Forelimb muscle (tissue), 1 donor: ENCODE data around the gene FOXL2NB. TPM values are rescaled to one million over a fixed set of nuclear protein-coding genes. Genes with fewer than 3 reads are reported as not detected.

ENCODE experiments used
- DNase-seq: peaks from one replicate; pipeline ENCODE4 v3.0.0-alpha.2; 2013; ENCODE audit warnings: low read depth
- polyA plus RNA-seq: library from polyadenylated mRNA; unstranded; fragments of 120-200 nt; gene quantifications from one replicate; pipeline ENCODE4 v1.2.1, GENCODE V29; 2013; ENCODE audit not compliant: insufficient read length

FOXL2NB gene
- polyA plus RNA-seq, 1 donor, result 0.06 TPM

DNA sequence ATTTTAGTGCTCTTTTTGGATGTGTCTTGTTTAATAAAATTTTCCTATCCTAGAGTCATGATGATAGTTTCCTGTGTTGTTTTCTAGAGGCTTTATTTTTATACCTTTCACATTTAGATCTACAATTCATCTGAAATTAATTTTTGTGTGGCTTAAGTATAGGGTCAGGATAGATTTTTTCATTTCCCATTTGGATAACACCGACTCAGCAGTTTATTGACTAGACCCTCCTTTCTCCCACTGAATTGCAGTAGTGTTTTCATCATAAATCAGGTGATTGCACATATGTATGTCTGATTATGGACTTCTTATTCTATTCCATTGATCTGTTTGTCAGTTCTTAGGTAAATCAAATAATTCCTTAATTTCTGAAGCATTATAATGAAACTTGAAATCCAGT lies 48.7 kb downstream of the FOXL2NB start:
- no peak for DNase-seq

Other genes with a start within 250 kb of the FOXL2NB start
- 8.5 TPM for gene PIK3CB, start 112.3 kb upstream of the FOXL2NB start, polyA plus RNA-seq
- gene FOXL2, start 80 bp upstream of the FOXL2NB start, polyA plus RNA-seq, result not detected
- gene PRR23A, start 59.1 kb downstream of the FOXL2NB start, polyA plus RNA-seq, result not detected
- not detected for gene PRR23B, start 73.7 kb downstream of the FOXL2NB start, polyA plus RNA-seq
- gene PRR23C, start 97.7 kb downstream of the FOXL2NB start, polyA plus RNA-seq, result not detected